Central memory CD4-positive, alpha-beta T cell (primary cell): ENCODE results near the gene FOXP1.

Experiments used
- DNase-seq: peaks from one replicate; pipeline ENCODE4 v3.0.0; 2022

The FOXP1 gene

GRCh38 chr3:71251156-71251775 is 332.3 kb downstream of the FOXP1 start:
- no peak for DNase-seq

- no peak for DNase-seq
Measured at GRCh38 chr3:71250026-71250425, 333.5 kb downstream of the FOXP1 start.

- DNase-seq, result no peak
Measured at GRCh38 chr3:71247958-71248335, 335.6 kb downstream of the FOXP1 start.

GRCh38 chr3:71247221-71247957 is 336.1 kb downstream of the FOXP1 start:
- DNase-seq, result no peak

- no peak for DNase-seq
Measured at GRCh38 chr3:71245971-71246880, 337.3 kb downstream of the FOXP1 start.

GRCh38 chr3:71244826-71245488 is 338.6 kb downstream of the FOXP1 start:
- DNase-seq, result no peak

- DNase-seq, result no peak
Measured at GRCh38 chr3:71244153-71244825, 339.2 kb downstream of the FOXP1 start.

- DNase-seq, result no peak
Measured at GRCh38 chr3:71243229-71243628, 340.3 kb downstream of the FOXP1 start.

- DNase-seq, result no peak
Measured at GRCh38 chr3:71241981-71242560, 341.5 kb downstream of the FOXP1 start.

GRCh38 chr3:71241246-71241901 is 342.2 kb downstream of the FOXP1 start:
- DNase-seq, result no peak

- no peak for DNase-seq
Measured at GRCh38 chr3:71240034-71240433, 343.5 kb downstream of the FOXP1 start.

- DNase-seq, result no peak
Measured at GRCh38 chr3:71238355-71238757, 345.2 kb downstream of the FOXP1 start.

GRCh38 chr3:71237672-71238071 is 345.9 kb downstream of the FOXP1 start:
- DNase-seq, result no peak

GRCh38 chr3:71235846-71236245 is 347.7 kb downstream of the FOXP1 start:
- no peak for DNase-seq

- DNase-seq, result no peak
Measured at GRCh38 chr3:71232895-71233294, 350.6 kb downstream of the FOXP1 start.

- DNase-seq, result no peak
Measured at GRCh38 chr3:71232175-71232679, 351.3 kb downstream of the FOXP1 start.

GRCh38 chr3:71231680-71232079 is 351.8 kb downstream of the FOXP1 start:
- DNase-seq, result no peak

- DNase-seq, result no peak
Measured at GRCh38 chr3:71229905-71230657, 353.4 kb downstream of the FOXP1 start.

- no peak for DNase-seq
Measured at GRCh38 chr3:71228156-71228866, 355.2 kb downstream of the FOXP1 start.

GRCh38 chr3:71227270-71227661 is 356.3 kb downstream of the FOXP1 start:
- DNase-seq, result no peak
